Heart right ventricle (tissue), 16 donors: Measurements from ENCODE around the gene GPR25. TPM values are rescaled to one million over a fixed set of nuclear protein-coding genes. Genes with fewer than 3 reads are reported as not detected.

Source experiments
- ATAC-seq, 8 donors: fragments of 200-7000 bp; cut with Tn5 transposase; one replicate each; pipeline ENCODE4 v1.9.1; 2020; ENCODE audit warnings: mild to moderate bottlenecking in 8 of 8, moderate library complexity in 8 of 8, moderate number of reproducible peaks in 1 of 8
- DNase-seq, 2 donors: peaks; one replicate each; pipeline ENCODE4 v3.0.0-alpha.2; 2020
- H3K27ac ChIP-seq, 10 donors: fragments of 200-600 bp; sonication (generic) in 2 of 10; one replicate each; pipeline versions ENCODE4 v1.5.0 to v1.8.0; 2020 to 2022; ENCODE audit warnings: mild to moderate bottlenecking in 3 of 10
- H3K27me3 ChIP-seq, 7 donors: fragments of 200-600 bp; one replicate each; pipeline ENCODE4 v1.8.0; 2021 to 2022; ENCODE audit warnings: mild to moderate bottlenecking in 2 of 7
- H3K36me3 ChIP-seq, 9 donors: fragments of 200-600 bp; sonication (generic) in 1 of 9; one replicate each; pipeline versions ENCODE4 v1.5.0 to v1.8.0; 2020 to 2022; ENCODE audit warnings: mild to moderate bottlenecking in 2 of 9
- H3K4me1 ChIP-seq, 9 donors: fragments of 200-600 bp; sonication (generic) in 1 of 9; one replicate each; pipeline versions ENCODE4 v1.5.0 to v1.8.0; 2020 to 2022; ENCODE audit warnings: mild to moderate bottlenecking in 4 of 9
- H3K4me3 ChIP-seq, 10 donors: fragments of 200-600 bp; sonication (generic) in 2 of 10; one replicate each; pipeline versions ENCODE4 v1.5.0 to v1.8.0; 2020 to 2022; ENCODE audit warnings: mild to moderate bottlenecking in 7 of 10, moderate library complexity in 2 of 10
- H3K9me3 ChIP-seq, 11 donors: fragments of 200-600 bp in 10 of 11; sonication (generic) in 2 of 11; one replicate each; pipeline versions ENCODE4 v1.5.0 to v1.8.0; 2013 to 2022; ENCODE audit warnings: mild to moderate bottlenecking in 2 of 11, control low read depth in 1 of 11, moderate library complexity in 1 of 11
- CTCF ChIP-seq, 9 donors: fragments of 200-600 bp; sonication (generic) in 2 of 9; IDR thresholded peaks; one replicate each; pipeline versions ENCODE4 v1.5.0 to v1.8.0; 2021 to 2022; ENCODE audit warnings: antibody characterized with exemption in 9 of 9, mild to moderate bottlenecking in 5 of 9, moderate library complexity in 1 of 9
- WGBS, 2 donors: extraction: QIAGEN DNeasy Blood & Tissue Kit; methylation state at CpG; one replicate each; pipeline ENCODE4 v1.1.7; 2013; ENCODE audit warnings: inconsistent platforms in 1 of 2; 5-methylcytosine and 5-hydroxymethylcytosine counted together
- intact Hi-C, 10 donors: fragments of 100-400 bp; cut with DNase I; formaldehyde crosslinking; loops; one replicate each; pipeline versions ENCODE4 v1.11.1 to v1.14.2; 2022
- polyA plus RNA-seq, 2 donors: library from polyadenylated mRNA; stranded (reverse); fragments of 200-250 nt; gene quantifications; one replicate each; pipeline ENCODE4 v1.2.3, GENCODE V29; 2013
- total RNA-seq, 10 donors: library from RNA; stranded (reverse); fragmentation: NEBNext Ultra II Directional in 3 of 10; extraction: Animal tissue kit (Norgen Biotek cat#: 25700) in 3 of 10; gene quantifications; one replicate each; pipeline versions ENCODE4 v1.2.1 to v1.2.4, GENCODE V29; 2021 to 2023
- donor health status: Arrhythmogenic right ventricular cardiomyopathy.
- donor health status: ischemic (EF 13 %, LVEDD 7.1; RV severe dilation, severe dysfunction).
- donor health status: healthy with polysubstance abuse.
- donor health status: DM: no; HTN: yes; CAD: no.
- donor health status: DM: no; HTN: no; CAD: no.
- donor health status: ischemic (EF 25% LVEDD 6.9; RV normal size, moderate dysfunction).
- donor health status: ischemic (EF 25% LVEDD 5.7; RV mildly dilated, moderate dysfunction).
- donor health status: healthy.
- donor health status: DM: yes; HTN: yes; CAD: no.
- donor health status: Ischemic cardiomyopathy.
- donor health status: ischemic (EF 35%, LVEDD 5.7; RV mildly dilated, moderate dysfunction).
- donor health status: nonischemic (EF 11% LVEDD 7.7; RV severe dilation, severe dysfunction).
- donor health status: DM: yes; HTN: yes; CAD: no.
- donor health status: PGD.
- donor health status: ischemic (EF 29% LVEDD 5.4; RV normal size, mild dysfunction).
- donor health status: nonischemic (EF 23%, LVEDD 6.1; RV moderate dilation, normal function).

The GPR25 gene
- total and polyA plus RNA-seq, 12 donors, result not detected

- intact Hi-C loops, result no loop called here
- no peaks in the 10 kb centered on the region for H3K36me3 ChIP-seq
- no peak for TF ChIP-seq CTCF (IDR thresholded peaks at IDR 0.05)
- 95% methylated on average over 2 of the region's 2 CpGs for WGBS, 2 donors
- H3K9me3 ChIP-seq, result no peaks in the 10 kb centered on the region
- H3K4me3 ChIP-seq, result no peak overlapping the region
- no peak for DNase-seq
- peaks cover 0 to 85% (median 45%) of the 10 kb centered on the region in 7 donors for H3K27me3 ChIP-seq
- H3K4me1 ChIP-seq, result peaks cover 4 to 35% (median 13%) of the 10 kb centered on the region in 9 donors
- ATAC-seq, result no peak
- no peak overlapping the region for H3K27ac ChIP-seq
Measured at GRCh38 chr1:200889571-200889970, 16.8 kb downstream of the GPR25 start.

- Histone ChIP-seq H3K27ac (no peak overlapping the region), H3K27me3 (peaks cover 0 to 82% (median 45%) of the 10 kb centered on the region in 7 donors), H3K4me1 (peaks cover 4 to 35% (median 13%) of the 10 kb centered on the region in 9 donors), H3K36me3 (no peaks in the 10 kb centered on the region), H3K9me3 (no peaks in the 10 kb centered on the region), H3K4me3 (no peak overlapping the region)
- ATAC-seq (no peak), DNase-seq (no peak)
- 97 to 98% methylated on average over 15 of the region's 15 CpGs for WGBS, 2 donors
- no peak for TF ChIP-seq CTCF (IDR thresholded peaks at IDR 0.05)
- intact Hi-C loops, result no loop called here
Measured at GRCh38 chr1:200890027-200890426, 17.2 kb downstream of the GPR25 start.

- peak in 5 of 9 donors; percentile 12 to 39 (median 31) for TF ChIP-seq CTCF (IDR thresholded peaks at IDR 0.05)
- peaks cover 0 to 72% (median 45%) of the 10 kb centered on the region in 7 donors for H3K27me3 ChIP-seq
- 2 to 3% methylated on average over 71 to 72 of the region's 72 CpGs for WGBS, 2 donors
Measured at GRCh38 chr1:200890818-200891773, 18.3 kb downstream of the GPR25 start.

GRCh38 chr1:200891774-200892157 is 19.0 kb downstream of the GPR25 start:
- DNase-seq (no peak), ATAC-seq (no peak)
- 19 to 26% methylated on average over 8 of the region's 8 CpGs for WGBS, 2 donors
- no peaks in the 10 kb centered on the region for H3K36me3 ChIP-seq
- peaks cover 0 to 66% (median 45%) of the 10 kb centered on the region in 7 donors for H3K27me3 ChIP-seq
- no peak overlapping the region for H3K27ac ChIP-seq
- peaks cover 4 to 35% (median 13%) of the 10 kb centered on the region in 9 donors for H3K4me1 ChIP-seq
- TF ChIP-seq CTCF (IDR thresholded peaks at IDR 0.05), result no peak
- intact Hi-C loops, result no loop called here
- no peaks in the 10 kb centered on the region for H3K9me3 ChIP-seq
- H3K4me3 ChIP-seq, result peak overlapping the region in 8 of 10 donors; percentile 40 to 59 (median 50)

More at GRCh38 chr1:200890818-200891773, 18.3 kb downstream of the GPR25 start:
- Histone ChIP-seq H3K27ac (peak overlapping the region in 1 of 10 donors; percentile 8), H3K4me1 (peaks cover 4 to 35% (median 13%) of the 10 kb centered on the region in 9 donors), H3K4me3 (peak overlapping the region; percentile 1 to 59 (median 50)), H3K36me3 (no peaks in the 10 kb centered on the region), H3K9me3 (no peaks in the 10 kb centered on the region)
- peak; percentile 21 to 54 (median 39) for ATAC-seq
- intact Hi-C loops, result no loop called here
- peak in 1 of 2 donors; percentile 11 for DNase-seq
